Ishikawa (cell line): Measurements from ENCODE around the gene ACSM4.

Experiments
- RAD21 ChIP-seq: IDR thresholded peaks from 2 replicates; pipeline ENCODE4 v1.6.1; 2012; ENCODE audit warnings: low read depth
- TEAD4 ChIP-seq: IDR thresholded peaks from 2 replicates; pipeline ENCODE4 v1.6.1; 2012
- ZBTB7A ChIP-seq: IDR thresholded peaks from 2 replicates; pipeline ENCODE4 v1.6.1; 2012; ENCODE audit warnings: low read depth

DNA sequence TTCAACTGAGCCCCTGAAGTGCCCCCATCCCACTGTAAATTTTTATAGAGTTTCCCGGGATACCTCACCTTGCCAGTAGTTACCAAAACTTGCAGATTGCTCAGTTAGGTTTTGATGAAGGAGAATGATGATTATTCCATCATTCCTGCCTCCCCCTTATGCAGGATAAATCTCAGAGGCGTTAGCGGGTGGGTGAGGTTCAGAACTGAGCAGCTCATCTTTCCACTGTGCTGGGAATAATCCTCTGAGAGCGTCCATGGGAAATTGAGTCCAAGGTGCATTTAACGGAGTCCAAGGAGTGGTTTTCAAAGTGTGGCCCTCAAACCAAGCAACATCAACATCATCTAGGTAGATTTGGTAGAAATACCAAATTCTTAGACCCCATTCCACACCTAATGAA lies 18.7 kb downstream of the ACSM4 start:
- TF ChIP-seq RAD21 (no peak), TEAD4 (no peak), ZBTB7A (no peak)
